ENCODE measurements around the gene DNPH1. TPM values are rescaled to one million over a fixed set of nuclear protein-coding genes. Genes with fewer than 3 reads are reported as not detected.

DNPH1 gene
- total and polyA plus RNA-seq, 9 of the 15 experiments (the other 6 are each of a cell fraction or from before 2014, with no cell fraction given): 7.3 to 300 (median 68.7) TPM

DNA sequence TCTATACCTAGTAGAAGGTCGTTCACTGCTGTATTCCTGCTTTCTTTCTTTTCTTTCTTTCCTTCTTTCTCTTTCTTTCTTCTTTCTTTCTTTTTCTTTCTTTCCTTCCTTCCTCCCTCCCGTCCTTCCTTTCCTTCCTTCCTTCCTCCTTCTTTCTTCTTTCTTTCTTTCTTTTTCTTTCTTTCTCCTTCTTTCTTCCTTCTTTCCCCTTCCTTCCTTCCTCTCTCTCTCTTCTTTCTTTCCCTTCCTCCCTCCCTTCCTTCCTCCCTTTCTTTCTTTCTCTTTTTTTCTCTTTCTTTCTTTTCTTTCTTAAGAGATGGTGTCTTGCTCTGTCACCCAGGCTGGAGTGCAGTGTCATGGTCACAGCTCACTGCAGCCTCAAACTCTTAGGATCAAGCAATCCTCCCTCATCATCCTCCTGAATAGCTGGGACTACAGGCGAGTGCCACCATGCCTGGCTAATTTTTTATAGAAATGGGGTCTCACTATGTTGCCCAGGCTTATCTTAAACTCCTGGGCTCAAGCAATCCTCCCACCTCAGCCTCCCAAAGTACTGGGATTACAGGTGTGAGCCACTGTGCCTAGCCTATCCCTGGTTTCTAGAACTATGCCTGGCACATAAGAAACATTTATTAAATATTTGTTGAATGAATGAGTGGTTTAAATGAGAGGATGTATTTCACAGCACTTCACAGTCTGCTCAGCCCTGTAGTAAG lies 2.6 kb upstream of the DNPH1 start (continued):
- TF ChIP-seq, protein P1, sequence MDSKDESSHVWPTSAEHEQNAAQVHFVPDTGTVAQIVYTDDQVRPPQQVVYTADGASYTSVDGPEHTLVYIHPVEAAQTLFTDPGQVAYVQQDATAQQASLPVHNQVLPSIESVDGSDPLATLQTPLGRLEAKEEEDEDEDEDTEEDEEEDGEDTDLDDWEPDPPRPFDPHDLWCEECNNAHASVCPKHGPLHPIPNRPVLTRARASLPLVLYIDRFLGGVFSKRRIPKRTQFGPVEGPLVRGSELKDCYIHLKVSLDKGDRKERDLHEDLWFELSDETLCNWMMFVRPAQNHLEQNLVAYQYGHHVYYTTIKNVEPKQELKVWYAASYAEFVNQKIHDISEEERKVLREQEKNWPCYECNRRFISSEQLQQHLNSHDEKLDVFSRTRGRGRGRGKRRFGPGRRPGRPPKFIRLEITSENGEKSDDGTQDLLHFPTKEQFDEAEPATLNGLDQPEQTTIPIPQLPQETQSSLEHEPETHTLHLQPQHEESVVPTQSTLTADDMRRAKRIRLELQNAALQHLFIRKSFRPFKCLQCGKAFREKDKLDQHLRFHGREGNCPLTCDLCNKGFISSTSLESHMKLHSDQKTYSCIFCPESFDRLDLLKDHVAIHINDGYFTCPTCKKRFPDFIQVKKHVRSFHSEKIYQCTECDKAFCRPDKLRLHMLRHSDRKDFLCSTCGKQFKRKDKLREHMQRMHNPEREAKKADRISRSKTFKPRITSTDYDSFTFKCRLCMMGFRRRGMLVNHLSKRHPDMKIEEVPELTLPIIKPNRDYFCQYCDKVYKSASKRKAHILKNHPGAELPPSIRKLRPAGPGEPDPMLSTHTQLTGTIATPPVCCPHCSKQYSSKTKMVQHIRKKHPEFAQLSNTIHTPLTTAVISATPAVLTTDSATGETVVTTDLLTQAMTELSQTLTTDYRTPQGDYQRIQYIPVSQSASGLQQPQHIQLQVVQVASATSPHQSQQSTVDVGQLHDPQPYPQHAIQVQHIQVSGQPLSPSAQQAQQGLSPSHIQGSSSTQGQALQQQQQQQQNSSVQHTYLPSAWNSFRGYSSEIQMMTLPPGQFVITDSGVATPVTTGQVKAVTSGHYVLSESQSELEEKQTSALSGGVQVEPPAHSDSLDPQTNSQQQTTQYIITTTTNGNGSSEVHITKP (IDR thresholded peaks at IDR 0.05; ENCODE audit: partially characterized antibody): no peak
- no peak for TF ChIP-seq RBM39 (optimal IDR thresholded peaks at IDR 0.05; ENCODE audit: low read depth, low read length)
- TF ChIP-seq ZNF76 (CRISPR knock-in tag; IDR thresholded peaks at IDR 0.05; ENCODE audit: borderline replicate concordance): no peak
- no peak for TF ChIP-seq ZNF184 (CRISPR knock-in tag; IDR thresholded peaks at IDR 0.05)
- TF ChIP-seq NELFE (IDR thresholded peaks at IDR 0.05; ENCODE audit: insufficient read depth, insufficient read length): no peak
- TF ChIP-seq CBFA2T3 (IDR thresholded peaks at IDR 0.05): no peak
- no peak for TF ChIP-seq POLR2B (IDR thresholded peaks at IDR 0.05; ENCODE audit: low read depth, partially characterized antibody)
- TF ChIP-seq SRSF1 (IDR thresholded peaks at IDR 0.05; ENCODE audit: low read depth, low read length): no peak
- TF ChIP-seq ZNF589 (CRISPR knock-in tag; IDR thresholded peaks at IDR 0.05; ENCODE audit: low read depth): no peak
- no peak for TF ChIP-seq RBFOX2 (IDR thresholded peaks at IDR 0.05; ENCODE audit: low read depth, low read length)
- TF ChIP-seq GTF2F1 (IDR thresholded peaks at IDR 0.05; ENCODE audit: low read depth, low read length): no peak
- no peak for TF ChIP-seq TBL1XR1 (IDR thresholded peaks at IDR 0.05; ENCODE audit: low read length in 2 of 2)
- TF ChIP-seq SMAD4 (CRISPR knock-in tag; conservative IDR thresholded peaks at IDR 0.05): no peak
- no peak for TF ChIP-seq MEF2A (IDR thresholded peaks at IDR 0.05; ENCODE audit: control insufficient read depth, low read depth, low read length)
- no peak for TF ChIP-seq ETV6 (IDR thresholded peaks at IDR 0.05; ENCODE audit: borderline replicate concordance in 1 of 2, low read depth in 2 of 2, low read length in 1 of 2)
- TF ChIP-seq ETV6 (CRISPR knock-in tag; IDR thresholded peaks at IDR 0.05; ENCODE audit: borderline replicate concordance): no peak
- TF ChIP-seq, protein P2, sequence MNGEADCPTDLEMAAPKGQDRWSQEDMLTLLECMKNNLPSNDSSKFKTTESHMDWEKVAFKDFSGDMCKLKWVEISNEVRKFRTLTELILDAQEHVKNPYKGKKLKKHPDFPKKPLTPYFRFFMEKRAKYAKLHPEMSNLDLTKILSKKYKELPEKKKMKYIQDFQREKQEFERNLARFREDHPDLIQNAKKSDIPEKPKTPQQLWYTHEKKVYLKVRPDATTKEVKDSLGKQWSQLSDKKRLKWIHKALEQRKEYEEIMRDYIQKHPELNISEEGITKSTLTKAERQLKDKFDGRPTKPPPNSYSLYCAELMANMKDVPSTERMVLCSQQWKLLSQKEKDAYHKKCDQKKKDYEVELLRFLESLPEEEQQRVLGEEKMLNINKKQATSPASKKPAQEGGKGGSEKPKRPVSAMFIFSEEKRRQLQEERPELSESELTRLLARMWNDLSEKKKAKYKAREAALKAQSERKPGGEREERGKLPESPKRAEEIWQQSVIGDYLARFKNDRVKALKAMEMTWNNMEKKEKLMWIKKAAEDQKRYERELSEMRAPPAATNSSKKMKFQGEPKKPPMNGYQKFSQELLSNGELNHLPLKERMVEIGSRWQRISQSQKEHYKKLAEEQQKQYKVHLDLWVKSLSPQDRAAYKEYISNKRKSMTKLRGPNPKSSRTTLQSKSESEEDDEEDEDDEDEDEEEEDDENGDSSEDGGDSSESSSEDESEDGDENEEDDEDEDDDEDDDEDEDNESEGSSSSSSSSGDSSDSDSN (IDR thresholded peaks at IDR 0.05; ENCODE audit: borderline replicate concordance in 1 of 2, low read depth in 2 of 2, low read length in 2 of 2): no peak
